ENCODE results near the gene CMTR2.

DNA sequence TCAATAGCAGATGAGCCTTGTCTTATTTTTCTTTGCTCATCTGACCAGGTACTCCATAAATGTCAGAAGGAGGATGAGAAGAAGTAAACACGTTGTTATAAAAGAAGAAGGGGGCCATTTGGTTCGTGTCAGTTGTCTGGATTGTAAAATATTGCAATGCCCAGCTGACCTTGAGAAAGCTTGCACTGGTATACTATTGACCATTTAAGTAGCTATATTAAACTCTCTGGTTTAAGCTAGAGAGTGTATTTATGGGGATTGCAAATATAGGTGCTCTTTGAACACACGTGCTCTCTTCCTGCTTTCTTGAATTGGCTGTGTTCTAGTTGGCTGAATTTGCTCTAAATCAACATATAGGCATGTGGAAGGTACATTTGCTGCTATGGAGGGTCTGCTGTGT is 26.1 kb upstream of the CMTR2 start:
- TF ChIP-seq POLR2A (IDR thresholded peaks at IDR 0.05) (no peak), CTCF (IDR thresholded peaks at IDR 0.05) (no peak), EP300 (IDR thresholded peaks at IDR 0.05) (no peak)

Data from sigmoid colon (tissue), 4 donors.